B cell (primary cell): Measurements from ENCODE around the gene GRID1.

Experiments used
- EZH2 ChIP-seq: IDR thresholded peaks from 2 replicates; pipeline ENCODE4 v1.6.1; 2012; ENCODE audit warnings: borderline replicate concordance, low read depth, mild to moderate bottlenecking, moderate library complexity, low read length; ENCODE audit not compliant: insufficient read depth, poor library complexity, severe bottlenecking
- TF ChIP-seq, protein P1 (sequence below): fragments of 200-600 bp; IDR thresholded peaks from one replicate; pipeline ENCODE4 v1.8.0; 2022; ENCODE audit warnings: antibody characterized with exemption, mild to moderate bottlenecking

DNA sequence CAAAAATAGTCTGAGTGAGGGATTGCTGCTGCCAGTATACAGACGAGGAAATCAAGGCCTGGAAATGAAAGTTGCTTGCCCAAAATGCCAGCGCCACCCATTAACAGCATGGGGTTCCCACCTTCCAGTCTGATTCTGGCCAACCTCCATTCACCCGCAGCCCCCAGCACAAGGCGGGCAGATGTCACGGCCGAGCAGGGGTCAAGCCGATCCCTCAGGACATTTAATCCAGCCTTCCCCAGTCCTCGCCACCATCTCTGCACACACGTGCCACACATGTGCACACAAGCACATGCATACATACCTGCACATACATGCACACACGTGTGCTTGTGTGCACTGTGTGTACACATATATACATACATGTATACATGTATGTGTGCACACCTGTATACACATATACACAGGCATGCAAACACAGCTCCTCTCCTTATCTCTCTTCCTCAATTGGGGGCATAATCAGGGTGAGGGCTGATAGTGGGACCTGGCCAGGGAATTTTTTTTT, 122.9 kb downstream of the GRID1 start:
- no peak for TF ChIP-seq EZH2
- TF ChIP-seq, protein P1, sequence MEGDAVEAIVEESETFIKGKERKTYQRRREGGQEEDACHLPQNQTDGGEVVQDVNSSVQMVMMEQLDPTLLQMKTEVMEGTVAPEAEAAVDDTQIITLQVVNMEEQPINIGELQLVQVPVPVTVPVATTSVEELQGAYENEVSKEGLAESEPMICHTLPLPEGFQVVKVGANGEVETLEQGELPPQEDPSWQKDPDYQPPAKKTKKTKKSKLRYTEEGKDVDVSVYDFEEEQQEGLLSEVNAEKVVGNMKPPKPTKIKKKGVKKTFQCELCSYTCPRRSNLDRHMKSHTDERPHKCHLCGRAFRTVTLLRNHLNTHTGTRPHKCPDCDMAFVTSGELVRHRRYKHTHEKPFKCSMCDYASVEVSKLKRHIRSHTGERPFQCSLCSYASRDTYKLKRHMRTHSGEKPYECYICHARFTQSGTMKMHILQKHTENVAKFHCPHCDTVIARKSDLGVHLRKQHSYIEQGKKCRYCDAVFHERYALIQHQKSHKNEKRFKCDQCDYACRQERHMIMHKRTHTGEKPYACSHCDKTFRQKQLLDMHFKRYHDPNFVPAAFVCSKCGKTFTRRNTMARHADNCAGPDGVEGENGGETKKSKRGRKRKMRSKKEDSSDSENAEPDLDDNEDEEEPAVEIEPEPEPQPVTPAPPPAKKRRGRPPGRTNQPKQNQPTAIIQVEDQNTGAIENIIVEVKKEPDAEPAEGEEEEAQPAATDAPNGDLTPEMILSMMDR: no peak
